GM19455 (cell line): Measurements from ENCODE around the gene PPP4C.

Experiments
- ATAC-seq: cut with Tn5 transposase; IDR thresholded peaks from one replicate; pipeline ENCODE4 v1.9.1; 2021; ENCODE audit not compliant: unreplicated experiment

PPP4C gene

GRCh38 chr16:30079480-30079879, 3.7 kb downstream of the PPP4C start:
- ATAC-seq = no peak

- ATAC-seq = no peak
These were observed 6.8 kb downstream of the PPP4C start for GRCh38 chr16:30082545-30083090.

GRCh38 chr16:30083216-30084055, 7.6 kb downstream of the PPP4C start:
- ATAC-seq = no peak

GRCh38 chr16:30084096-30084815, 8.5 kb downstream of the PPP4C start:
- no peak for ATAC-seq

GRCh38 chr16:30084816-30085159, 9.0 kb downstream of the PPP4C start:
- no peak for ATAC-seq

- no peak for ATAC-seq
These were observed 9.5 kb downstream of the PPP4C start for GRCh38 chr16:30085247-30085646.

GRCh38 chr16:30085820-30086219, 10.0 kb downstream of the PPP4C start:
- no peak for ATAC-seq

GRCh38 chr16:30086291-30087140, 10.7 kb downstream of the PPP4C start:
- no peak for ATAC-seq

- ATAC-seq = no peak
These were observed 11.5 kb downstream of the PPP4C start for GRCh38 chr16:30087181-30087898.

GRCh38 chr16:30088237-30088831, 12.5 kb downstream of the PPP4C start:
- no peak for ATAC-seq

GRCh38 chr16:30088832-30089624, 13.2 kb downstream of the PPP4C start:
- ATAC-seq = no peak

- ATAC-seq = no peak
These were observed 15.0 kb downstream of the PPP4C start for GRCh38 chr16:30090610-30091331.

GRCh38 chr16:30091474-30092372, 15.9 kb downstream of the PPP4C start, which contains the start of gene TBX6:
TSS of gene TBX6 (minus strand) at chr16:30091924. CDS start at chr16:30091193, 731 bp downstream.
- peak; percentile 62 for ATAC-seq

- peak; percentile 41 for ATAC-seq
These were observed 16.7 kb downstream of the PPP4C start for GRCh38 chr16:30092373-30093010.

- ATAC-seq = no peak
These were observed 18.9 kb downstream of the PPP4C start for GRCh38 chr16:30094541-30095165.
